Mesenchymal stem cell (in vitro differentiated cells and primary cell): ENCODE measurements around the gene WNT5A.

Experiments
- DNase-seq: peaks from one replicate; pipeline ENCODE4 v3.0.0-alpha.2; 2013
- H2AFZ ChIP-seq: one replicate; pipeline ENCODE4 v1.6.1; 2013; ENCODE audit warnings: low read depth, mild to moderate bottlenecking, control low read depth, inconsistent platforms, low read length, moderate library complexity
- H2AK5ac ChIP-seq: 2 replicates; pipeline ENCODE4 v1.6.1; 2013; ENCODE audit warnings: low read length, moderate library complexity, mild to moderate bottlenecking, inconsistent platforms; ENCODE audit not compliant: severe bottlenecking
- H2BK120ac ChIP-seq: one replicate; pipeline ENCODE4 v1.6.1; 2013; ENCODE audit warnings: low read depth, mild to moderate bottlenecking, inconsistent platforms, low read length, moderate library complexity
- H2BK12ac ChIP-seq, 2 experiments: one replicate each; pipeline ENCODE4 v1.6.1; 2013; ENCODE audit warnings: inconsistent platforms in 2 of 2, low read length in 2 of 2, mild to moderate bottlenecking in 2 of 2, moderate library complexity in 2 of 2, control low read depth in 1 of 2
- H2BK15ac ChIP-seq: one replicate; pipeline ENCODE4 v1.6.1; 2013; ENCODE audit warnings: mild to moderate bottlenecking, low read depth, inconsistent platforms; ENCODE audit not compliant: poor library complexity, severe bottlenecking
- H2BK5ac ChIP-seq: 2 replicates; pipeline ENCODE4 v1.6.1; 2013; ENCODE audit warnings: low read depth, mild to moderate bottlenecking, low read length, control low read depth, inconsistent platforms; ENCODE audit not compliant: poor library complexity, severe bottlenecking
- H3K14ac ChIP-seq, 2 experiments: one replicate each; pipeline ENCODE4 v1.6.1; 2013; ENCODE audit warnings: inconsistent platforms in 2 of 2, low read length in 2 of 2, control low read depth in 1 of 2, mild to moderate bottlenecking in 1 of 2, moderate library complexity in 1 of 2
- H3K18ac ChIP-seq, 2 experiments: one replicate each; pipeline ENCODE4 v1.6.1; 2013; ENCODE audit warnings: inconsistent platforms in 2 of 2, low read length in 2 of 2, control low read depth in 1 of 2, low read depth in 1 of 2, mild to moderate bottlenecking in 1 of 2
- H3K23ac ChIP-seq, 2 experiments: one replicate each; pipeline ENCODE4 v1.6.1; 2013; ENCODE audit warnings: inconsistent platforms in 2 of 2, low read length in 2 of 2, mild to moderate bottlenecking in 2 of 2, moderate library complexity in 2 of 2, control low read depth in 1 of 2
- H3K27ac ChIP-seq: 2 replicates; pipeline ENCODE4 v1.5.1; 2013; ENCODE audit warnings: mild to moderate bottlenecking, moderate library complexity, low read length, control low read depth, inconsistent platforms; ENCODE audit not compliant: poor library complexity, severe bottlenecking
- H3K27me3 ChIP-seq, 2 experiments: 2 replicates each; pipeline versions ENCODE4 v1.6.1 to v1.7.0; 2013; ENCODE audit warnings: low read length in 2 of 2, mild to moderate bottlenecking in 2 of 2, moderate library complexity in 2 of 2, control low read depth in 1 of 2, inconsistent platforms in 1 of 2; ENCODE audit not compliant: control insufficient read depth in 1 of 2, insufficient read depth in 1 of 2
- H3K36me3 ChIP-seq, 2 experiments: 2 replicates each; pipeline versions ENCODE4 v1.6.1 to v1.7.0; 2013; ENCODE audit warnings: low read length in 2 of 2, control low read depth in 1 of 2, inconsistent platforms in 1 of 2, low read depth in 1 of 2, mild to moderate bottlenecking in 1 of 2; ENCODE audit not compliant: insufficient read depth in 2 of 2, control insufficient read depth in 1 of 2
- H3K4ac ChIP-seq, 2 experiments: one replicate each; pipeline ENCODE4 v1.6.1; 2013; ENCODE audit warnings: inconsistent platforms in 2 of 2, low read length in 2 of 2, mild to moderate bottlenecking in 2 of 2, moderate library complexity in 2 of 2, control low read depth in 1 of 2, low read depth in 1 of 2
- H3K4me1 ChIP-seq: 2 replicates; pipeline ENCODE4 v1.6.1; 2013; ENCODE audit warnings: low read depth, low read length, control low read depth; ENCODE audit not compliant: control insufficient read depth, insufficient read depth
- H3K4me2 ChIP-seq: 2 replicates; pipeline ENCODE4 v1.6.1; 2013; ENCODE audit warnings: low read length, mild to moderate bottlenecking, inconsistent platforms; ENCODE audit not compliant: poor library complexity, severe bottlenecking
- H3K4me3 ChIP-seq, 2 experiments: 2 replicates each; pipeline versions ENCODE4 v1.5.1 to v1.7.0; 2013; ENCODE audit warnings: low read length in 2 of 2, mild to moderate bottlenecking in 2 of 2, control low read depth in 1 of 2, low read depth in 1 of 2; ENCODE audit not compliant: insufficient read depth in 1 of 2
- H3K79me1 ChIP-seq: replicated peaks from 2 replicates; pipeline ENCODE4 v1.6.1; 2013; ENCODE audit warnings: mild to moderate bottlenecking, control low read depth, low read length, inconsistent platforms; ENCODE audit not compliant: poor library complexity, severe bottlenecking
- H3K9ac ChIP-seq: 2 replicates; pipeline ENCODE4 v1.7.0; 2013; ENCODE audit warnings: mild to moderate bottlenecking, low read length, moderate library complexity
- H3K9me3 ChIP-seq: 2 replicates; pipeline ENCODE4 v1.7.0; 2013; ENCODE audit warnings: mild to moderate bottlenecking, low read length; ENCODE audit not compliant: control insufficient read depth
- H4K8ac ChIP-seq: one replicate; pipeline ENCODE4 v1.6.1; 2013; ENCODE audit warnings: inconsistent platforms, mild to moderate bottlenecking, low read length, moderate library complexity
- H4K91ac ChIP-seq: one replicate; pipeline ENCODE4 v1.6.1; 2013; ENCODE audit warnings: mild to moderate bottlenecking, low read length, inconsistent platforms
- WGBS: methylation state at CpG from one replicate; pipeline ENCODE4 v1.1.7; 2013; ENCODE audit warnings: mixed read lengths; 5-methylcytosine and 5-hydroxymethylcytosine counted together

WNT5A gene

DNA sequence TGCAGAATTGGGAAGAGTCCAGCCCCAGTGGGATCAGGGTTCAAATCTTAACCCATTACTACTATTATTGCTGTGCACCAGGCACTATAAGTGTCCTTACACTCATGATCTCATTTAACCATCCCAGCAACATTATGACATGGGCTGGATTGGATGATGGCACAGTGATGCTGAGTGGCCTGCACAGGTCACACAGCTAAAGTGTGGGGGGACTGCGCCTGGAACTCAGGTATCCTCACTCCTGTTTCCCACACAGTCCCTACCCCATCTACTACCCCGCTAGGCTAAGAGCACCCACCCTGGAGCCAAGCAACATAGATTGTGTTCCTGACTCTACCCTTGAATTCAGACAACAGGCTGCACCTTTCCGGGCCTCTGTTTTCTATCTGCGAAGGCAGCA is 16.0 kb downstream of the WNT5A start:
- H3K9ac ChIP-seq = no peak overlapping the region
- H3K4me1 ChIP-seq = peaks cover 13% of the 10 kb centered on the region
- H3K4me3 ChIP-seq = no peak overlapping the region
- no peak overlapping the region for H3K4me2 ChIP-seq
- H3K79me1 ChIP-seq = peaks cover 28% of the 10 kb centered on the region
- no peak overlapping the region for H2AK5ac ChIP-seq
- H3K23ac ChIP-seq = no peak overlapping the region
- no peak overlapping the region for H2BK12ac ChIP-seq
- H3K9me3 ChIP-seq = no peaks in the 10 kb centered on the region
- 100% methylated on average over 3 of the region's 4 CpGs for WGBS
- no peak overlapping the region for H2AFZ ChIP-seq
- H3K18ac ChIP-seq = no peak overlapping the region
- no peak overlapping the region for H3K4ac ChIP-seq
- H2BK5ac ChIP-seq = no peak overlapping the region
- no peak overlapping the region for H3K27ac ChIP-seq
- H3K27me3 ChIP-seq = no peaks in the 10 kb centered on the region
- no peak overlapping the region for H3K14ac ChIP-seq
- no peak overlapping the region for H2BK120ac ChIP-seq
- H2BK15ac ChIP-seq = no peak overlapping the region
- no peak overlapping the region for H4K8ac ChIP-seq
- DNase-seq = no peak
- no peak overlapping the region for H4K91ac ChIP-seq
- H3K36me3 ChIP-seq = peaks cover 37% of the 10 kb centered on the region in 2 experiments

- H3K4me1 ChIP-seq = peaks cover 10% of the 10 kb centered on the region
- H2AK5ac ChIP-seq = no peak overlapping the region
- H4K91ac ChIP-seq = no peak overlapping the region
- peak overlapping the region in 1 of 2 experiments; percentile 27 for H3K23ac ChIP-seq
- no peak overlapping the region for H3K27ac ChIP-seq
- H3K27me3 ChIP-seq = no peaks in the 10 kb centered on the region
- H3K4me2 ChIP-seq = no peak overlapping the region
- H3K18ac ChIP-seq = peak overlapping the region in 1 of 2 experiments; percentile 61
- peaks cover 37% of the 10 kb centered on the region in 2 experiments for H3K36me3 ChIP-seq
- H3K4ac ChIP-seq = no peak overlapping the region
- H3K9me3 ChIP-seq = no peaks in the 10 kb centered on the region
- no peak overlapping the region for H2BK120ac ChIP-seq
- DNase-seq = no peak
- H3K4me3 ChIP-seq = no peak overlapping the region
- H3K9ac ChIP-seq = no peak overlapping the region
- peak overlapping the region in 1 of 2 experiments; percentile 28 for H2BK12ac ChIP-seq
- peak overlapping the region in 1 of 2 experiments; percentile 2 for H3K14ac ChIP-seq
- H2BK5ac ChIP-seq = no peak overlapping the region
- peak overlapping the region; percentile 73 for H4K8ac ChIP-seq
- no peak overlapping the region for H2BK15ac ChIP-seq
- peaks cover 26% of the 10 kb centered on the region for H3K79me1 ChIP-seq
- 98% methylated on average over 32 of the region's 32 CpGs for WGBS
- no peak overlapping the region for H2AFZ ChIP-seq
Observed at GRCh38 chr3:55469957-55470526, 17.1 kb downstream of the WNT5A start.

DNA sequence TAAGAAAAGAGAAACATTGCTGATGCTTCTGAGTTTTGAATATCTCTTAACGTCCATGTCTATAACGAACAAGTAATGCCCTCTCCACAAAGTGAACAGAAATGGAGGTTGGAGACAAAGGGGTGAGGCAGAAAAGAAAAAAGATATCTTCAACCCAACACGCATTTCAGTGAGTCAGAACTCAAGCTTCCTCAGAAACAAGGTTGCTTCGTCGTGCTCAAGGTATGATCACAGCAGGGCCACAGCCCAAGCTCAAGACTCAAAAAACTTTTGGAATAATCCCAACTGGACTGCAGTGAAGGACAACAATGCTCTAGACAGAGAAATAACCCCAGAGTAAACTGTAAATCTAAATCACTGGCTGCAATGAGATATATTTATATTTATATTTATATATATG is 18.9 kb downstream of the WNT5A start:
- H3K9me3 ChIP-seq = no peaks in the 10 kb centered on the region

DNA sequence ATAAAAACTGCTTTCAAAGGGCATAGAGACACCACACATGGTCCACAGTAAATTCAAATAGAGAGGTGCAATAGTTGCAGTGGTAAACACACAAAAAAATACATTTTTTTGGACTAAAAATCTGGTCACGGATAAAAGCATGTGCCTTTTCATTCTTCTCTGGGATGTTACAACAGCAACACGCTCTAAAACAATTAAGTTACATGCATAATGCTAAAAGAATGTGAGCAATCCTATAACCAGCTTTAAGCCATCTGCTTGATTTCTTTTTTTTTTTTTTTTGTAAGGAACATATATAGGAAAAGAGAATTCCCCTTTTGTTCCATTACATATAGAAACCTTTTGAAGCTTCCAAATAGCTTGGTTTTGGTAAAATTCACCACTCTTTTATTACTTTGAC is 20.0 kb downstream of the WNT5A start:
- Histone ChIP-seq H3K36me3 (peaks cover 21 to 22% of the 10 kb centered on the region in 2 experiments), H3K4me1 (peaks cover 10% of the 10 kb centered on the region), H2BK5ac (no peak overlapping the region), H4K8ac (no peak overlapping the region), H2BK120ac (no peak overlapping the region), H3K27ac (no peak overlapping the region), H3K27me3 (no peaks in the 10 kb centered on the region), H3K4me3 (no peak overlapping the region), H2AK5ac (no peak overlapping the region), H3K18ac (no peak overlapping the region), H2BK12ac (no peak overlapping the region), H3K9ac (no peak overlapping the region), H3K4ac (no peak overlapping the region), H4K91ac (no peak overlapping the region), H3K9me3 (no peaks in the 10 kb centered on the region), H3K4me2 (no peak overlapping the region), H3K23ac (no peak overlapping the region), H2AFZ (no peak overlapping the region), H3K14ac (no peak overlapping the region), H3K79me1 (peaks cover 14% of the 10 kb centered on the region), H2BK15ac (no peak overlapping the region)
- WGBS = no CpG with 5 or more reads among the region's 2 CpGs
- peak; percentile 67 for DNase-seq

More for the DNA sequence above, 18.9 kb downstream of the WNT5A start:
- Histone ChIP-seq H3K36me3 (peaks cover 24 to 28% of the 10 kb centered on the region in 2 experiments), H2BK12ac (no peak overlapping the region), H3K79me1 (peaks cover 20% of the 10 kb centered on the region), H3K27ac (peak overlapping the region; percentile 34), H3K18ac (no peak overlapping the region), H4K8ac (no peak overlapping the region), H3K4me2 (no peak overlapping the region), H2BK5ac (no peak overlapping the region), H2AFZ (no peak overlapping the region), H2BK120ac (no peak overlapping the region), H3K27me3 (no peaks in the 10 kb centered on the region), H2BK15ac (no peak overlapping the region), H3K23ac (no peak overlapping the region), H3K14ac (no peak overlapping the region), H3K4ac (no peak overlapping the region), H3K9ac (no peak overlapping the region), H3K4me1 (peaks cover 10% of the 10 kb centered on the region), H2AK5ac (no peak overlapping the region), H3K4me3 (no peak overlapping the region), H4K91ac (no peak overlapping the region)
- WGBS = 45% methylated on average over 5 of the region's 5 CpGs
- DNase-seq = peak; percentile 45
